Heart right ventricle (tissue), 16 donors: Measurements from ENCODE around the gene PPM1G. TPM values are rescaled to one million over a fixed set of nuclear protein-coding genes. Genes with fewer than 3 reads are reported as not detected.

Source experiments
- ATAC-seq, 8 donors: fragments of 200-7000 bp; cut with Tn5 transposase; one replicate each; pipeline ENCODE4 v1.9.1; 2020; ENCODE audit warnings: mild to moderate bottlenecking in 8 of 8, moderate library complexity in 8 of 8, moderate number of reproducible peaks in 1 of 8
- DNase-seq, 2 donors: peaks; one replicate each; pipeline ENCODE4 v3.0.0-alpha.2; 2020
- H3K27ac ChIP-seq, 10 donors: fragments of 200-600 bp; sonication (generic) in 2 of 10; one replicate each; pipeline versions ENCODE4 v1.5.0 to v1.8.0; 2020 to 2022; ENCODE audit warnings: mild to moderate bottlenecking in 3 of 10
- H3K27me3 ChIP-seq, 7 donors: fragments of 200-600 bp; one replicate each; pipeline ENCODE4 v1.8.0; 2021 to 2022; ENCODE audit warnings: mild to moderate bottlenecking in 2 of 7
- H3K36me3 ChIP-seq, 9 donors: fragments of 200-600 bp; sonication (generic) in 1 of 9; one replicate each; pipeline versions ENCODE4 v1.5.0 to v1.8.0; 2020 to 2022; ENCODE audit warnings: mild to moderate bottlenecking in 2 of 9
- H3K4me1 ChIP-seq, 9 donors: fragments of 200-600 bp; sonication (generic) in 1 of 9; one replicate each; pipeline versions ENCODE4 v1.5.0 to v1.8.0; 2020 to 2022; ENCODE audit warnings: mild to moderate bottlenecking in 4 of 9
- H3K4me3 ChIP-seq, 10 donors: fragments of 200-600 bp; sonication (generic) in 2 of 10; one replicate each; pipeline versions ENCODE4 v1.5.0 to v1.8.0; 2020 to 2022; ENCODE audit warnings: mild to moderate bottlenecking in 7 of 10, moderate library complexity in 2 of 10
- H3K9me3 ChIP-seq, 11 donors: fragments of 200-600 bp in 10 of 11; sonication (generic) in 2 of 11; one replicate each; pipeline versions ENCODE4 v1.5.0 to v1.8.0; 2013 to 2022; ENCODE audit warnings: mild to moderate bottlenecking in 2 of 11, control low read depth in 1 of 11, moderate library complexity in 1 of 11
- WGBS, 2 donors: extraction: QIAGEN DNeasy Blood & Tissue Kit; methylation state at CpG; one replicate each; pipeline ENCODE4 v1.1.7; 2013; ENCODE audit warnings: inconsistent platforms in 1 of 2; 5-methylcytosine and 5-hydroxymethylcytosine counted together
- intact Hi-C, 10 donors: fragments of 100-400 bp; cut with DNase I; formaldehyde crosslinking; loops; one replicate each; pipeline versions ENCODE4 v1.11.1 to v1.14.2; 2022
- polyA plus RNA-seq, 2 donors: library from polyadenylated mRNA; stranded (reverse); fragments of 200-250 nt; gene quantifications; one replicate each; pipeline ENCODE4 v1.2.3, GENCODE V29; 2013
- total RNA-seq, 10 donors: library from RNA; stranded (reverse); fragmentation: NEBNext Ultra II Directional in 3 of 10; extraction: Animal tissue kit (Norgen Biotek cat#: 25700) in 3 of 10; gene quantifications; one replicate each; pipeline versions ENCODE4 v1.2.1 to v1.2.4, GENCODE V29; 2021 to 2023
- TF ChIP-seq, protein P1 (sequence below), 9 donors: fragments of 200-600 bp; sonication (generic) in 2 of 9; IDR thresholded peaks; one replicate each; pipeline versions ENCODE4 v1.5.0 to v1.8.0; 2021 to 2022; ENCODE audit warnings: antibody characterized with exemption in 9 of 9, mild to moderate bottlenecking in 5 of 9, moderate library complexity in 1 of 9
- donor health status: Arrhythmogenic right ventricular cardiomyopathy.
- donor health status: ischemic (EF 13 %, LVEDD 7.1; RV severe dilation, severe dysfunction).
- donor health status: healthy with polysubstance abuse.
- donor health status: DM: no; HTN: yes; CAD: no.
- donor health status: DM: no; HTN: no; CAD: no.
- donor health status: ischemic (EF 25% LVEDD 6.9; RV normal size, moderate dysfunction).
- donor health status: ischemic (EF 25% LVEDD 5.7; RV mildly dilated, moderate dysfunction).
- donor health status: healthy.
- donor health status: DM: yes; HTN: yes; CAD: no.
- donor health status: Ischemic cardiomyopathy.
- donor health status: ischemic (EF 35%, LVEDD 5.7; RV mildly dilated, moderate dysfunction).
- donor health status: nonischemic (EF 11% LVEDD 7.7; RV severe dilation, severe dysfunction).
- donor health status: DM: yes; HTN: yes; CAD: no.
- donor health status: PGD.
- donor health status: ischemic (EF 29% LVEDD 5.4; RV normal size, mild dysfunction).
- donor health status: nonischemic (EF 23%, LVEDD 6.1; RV moderate dilation, normal function).

The PPM1G gene
- total and polyA plus RNA-seq, 12 donors, result 28.4 to 72.6 (median 33.8) TPM

DNA sequence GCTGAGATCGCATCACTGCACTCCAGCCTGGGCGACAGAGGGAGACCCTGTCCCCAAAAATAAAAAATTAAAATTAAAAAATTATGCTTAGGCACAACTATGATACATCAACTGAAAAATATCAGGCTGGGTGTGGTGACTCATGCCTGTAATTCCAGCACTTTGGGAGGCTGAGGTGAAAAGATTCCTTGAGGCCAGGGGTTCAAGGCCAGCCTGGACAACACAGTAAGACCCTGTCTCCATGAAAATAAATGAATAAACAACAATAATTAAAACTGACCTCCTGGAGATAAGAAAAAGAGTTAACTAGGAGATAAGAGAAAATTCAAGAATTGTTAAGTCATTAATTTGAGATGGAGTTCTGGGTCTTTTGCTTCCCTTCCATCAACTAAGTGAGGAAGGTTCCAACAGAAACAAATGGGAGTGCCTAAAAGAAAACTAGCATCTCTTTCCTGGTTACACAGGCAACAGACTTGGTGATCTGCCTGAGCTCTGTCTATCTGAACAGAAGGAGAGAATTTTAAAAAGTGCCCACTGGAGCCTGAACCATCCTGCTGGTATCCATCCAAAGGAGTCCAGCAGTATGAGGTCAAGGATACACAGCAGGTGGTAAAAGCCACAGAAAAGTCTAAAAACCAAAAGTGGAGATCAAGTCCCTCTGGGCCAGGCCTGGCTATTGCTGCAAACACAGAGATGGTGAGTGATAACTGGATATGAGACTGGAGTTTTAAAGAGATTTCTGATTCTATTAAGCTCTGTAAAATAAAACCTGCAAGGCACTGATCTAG lies 8.8 kb downstream of the PPM1G start:
- no peak overlapping the region for H3K4me3 ChIP-seq
- intact Hi-C loops, result loop anchor here in 1 of 10 donors (10.0 kb wide), 1 partner anchor 224 kb away; the partner anchor contains the start of genes CCDC121 and GPN1
- peaks cover 0 to 8% (median 0%) of the 10 kb centered on the region in 9 donors for H3K4me1 ChIP-seq
- no peaks in the 10 kb centered on the region for H3K27me3 ChIP-seq
- H3K36me3 ChIP-seq, result peaks cover 0 to 36% (median 0%) of the 10 kb centered on the region in 9 donors
- no peak for DNase-seq
- 98 to 99% methylated on average over 2 of the region's 2 CpGs for WGBS, 2 donors
- H3K9me3 ChIP-seq, result no peaks in the 10 kb centered on the region
- H3K27ac ChIP-seq, result no peak overlapping the region
- TF ChIP-seq, protein P1, sequence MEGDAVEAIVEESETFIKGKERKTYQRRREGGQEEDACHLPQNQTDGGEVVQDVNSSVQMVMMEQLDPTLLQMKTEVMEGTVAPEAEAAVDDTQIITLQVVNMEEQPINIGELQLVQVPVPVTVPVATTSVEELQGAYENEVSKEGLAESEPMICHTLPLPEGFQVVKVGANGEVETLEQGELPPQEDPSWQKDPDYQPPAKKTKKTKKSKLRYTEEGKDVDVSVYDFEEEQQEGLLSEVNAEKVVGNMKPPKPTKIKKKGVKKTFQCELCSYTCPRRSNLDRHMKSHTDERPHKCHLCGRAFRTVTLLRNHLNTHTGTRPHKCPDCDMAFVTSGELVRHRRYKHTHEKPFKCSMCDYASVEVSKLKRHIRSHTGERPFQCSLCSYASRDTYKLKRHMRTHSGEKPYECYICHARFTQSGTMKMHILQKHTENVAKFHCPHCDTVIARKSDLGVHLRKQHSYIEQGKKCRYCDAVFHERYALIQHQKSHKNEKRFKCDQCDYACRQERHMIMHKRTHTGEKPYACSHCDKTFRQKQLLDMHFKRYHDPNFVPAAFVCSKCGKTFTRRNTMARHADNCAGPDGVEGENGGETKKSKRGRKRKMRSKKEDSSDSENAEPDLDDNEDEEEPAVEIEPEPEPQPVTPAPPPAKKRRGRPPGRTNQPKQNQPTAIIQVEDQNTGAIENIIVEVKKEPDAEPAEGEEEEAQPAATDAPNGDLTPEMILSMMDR (IDR thresholded peaks at IDR 0.05), result no peak
- ATAC-seq, result no peak

DNA sequence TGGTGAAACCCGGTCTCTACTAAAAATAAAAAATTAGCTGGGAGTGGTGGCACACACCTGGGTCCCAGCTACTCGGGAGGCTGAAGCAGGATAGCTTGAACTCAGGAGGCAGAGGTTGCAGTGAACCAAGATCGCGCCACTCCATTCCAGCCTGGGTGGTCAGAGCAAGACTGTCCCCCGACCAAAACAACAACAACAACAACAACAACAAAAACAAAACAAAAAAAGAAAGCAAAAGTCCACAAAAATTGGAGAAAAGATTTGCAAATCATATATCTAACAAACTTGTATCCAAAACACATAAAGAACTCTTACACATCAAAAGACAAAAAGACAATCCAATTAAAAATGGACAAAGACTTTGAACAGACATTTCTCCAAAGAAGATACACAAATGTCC lies 10.4 kb downstream of the PPM1G start:
- H3K4me3 ChIP-seq, result no peak overlapping the region
- peaks cover 0 to 28% (median 0%) of the 10 kb centered on the region in 9 donors for H3K36me3 ChIP-seq
- H3K27ac ChIP-seq, result no peak overlapping the region
- H3K9me3 ChIP-seq, result no peaks in the 10 kb centered on the region
- intact Hi-C loops, result no loop called here
- DNase-seq (no peak), ATAC-seq (no peak)
- no peaks in the 10 kb centered on the region for H3K27me3 ChIP-seq
- peaks cover 0 to 8% (median 0%) of the 10 kb centered on the region in 9 donors for H3K4me1 ChIP-seq
- 93 to 96% methylated on average over 5 of the region's 5 CpGs for WGBS, 2 donors
- TF ChIP-seq, protein P1 (IDR thresholded peaks at IDR 0.05), result no peak

DNA sequence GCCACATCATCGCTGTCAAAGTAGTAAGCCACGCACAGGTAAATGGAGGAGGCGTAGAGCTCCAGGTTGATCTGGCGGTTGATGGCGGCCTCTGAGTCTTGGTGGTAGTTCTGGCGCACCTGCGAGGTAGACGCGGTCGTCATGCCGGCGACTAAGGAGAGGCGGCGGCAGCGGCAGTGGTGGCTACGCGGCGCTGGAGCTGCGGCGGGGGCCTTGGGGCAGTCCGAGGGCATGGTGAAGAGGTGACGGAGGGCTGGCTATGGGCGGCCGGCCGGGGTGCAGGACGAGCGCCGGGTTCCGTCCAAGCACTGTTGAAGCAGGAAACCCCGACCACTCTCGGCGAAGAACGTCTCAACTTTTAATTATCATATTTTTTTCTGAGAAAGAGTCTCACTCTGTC lies 16.2 kb downstream of the PPM1G start:
- Histone ChIP-seq H3K36me3 (peaks cover 0 to 11% (median 0%) of the 10 kb centered on the region in 9 donors), H3K4me1 (no peaks in the 10 kb centered on the region), H3K27ac (no peak overlapping the region), H3K9me3 (no peaks in the 10 kb centered on the region), H3K4me3 (no peak overlapping the region), H3K27me3 (no peaks in the 10 kb centered on the region)
- no peak for ATAC-seq
- no peak for DNase-seq
- WGBS, 2 donors, result 98 to 99% methylated on average over 33 of the region's 33 CpGs
- intact Hi-C loops, result no loop called here
- TF ChIP-seq, protein P1 (IDR thresholded peaks at IDR 0.05), result no peak

- TF ChIP-seq, protein P1 (IDR thresholded peaks at IDR 0.05), result no peak
- ATAC-seq (no peak), DNase-seq (no peak)
- H3K4me3 ChIP-seq, result no peak overlapping the region
- 97% methylated on average over 9 of the region's 9 CpGs for WGBS, 2 donors
- H3K36me3 ChIP-seq, result peaks cover 0 to 20% (median 1%) of the 10 kb centered on the region in 9 donors
- H3K4me1 ChIP-seq, result peaks cover 0 to 3% (median 0%) of the 10 kb centered on the region in 9 donors
- intact Hi-C loops, result no loop called here
- no peaks in the 10 kb centered on the region for H3K27me3 ChIP-seq
- H3K27ac ChIP-seq, result peak overlapping the region in 1 of 10 donors; percentile 53
- H3K9me3 ChIP-seq, result no peaks in the 10 kb centered on the region
These were observed 18.3 kb downstream of the PPM1G start for GRCh38 chr2:27390822-27391679.
